RWPE2 (cell line): ENCODE results near the gene SERP2.

Experiments
- ATAC-seq: fragments of 200-7000 bp; cut with Tn5 transposase; 3 replicates; pipeline ENCODE4 v1.9.1; 2021; ENCODE audit warnings: low read depth
- DNase-seq: peaks from one replicate; pipeline ENCODE4 v3.0.0-alpha.2; 2020; ENCODE audit warnings: low spot score
- H3K27ac ChIP-seq: fragments of 450-650 bp; 2 replicates; pipeline ENCODE4 v1.5.1; 2017; ENCODE audit warnings: mild to moderate bottlenecking; ENCODE audit not compliant: poor library complexity, severe bottlenecking
- H3K27me3 ChIP-seq: fragments of 250-450 bp; sonication (Bioruptor Pico); 2 replicates; pipeline ENCODE4 v1.5.1; 2021; ENCODE audit warnings: mild to moderate bottlenecking, moderate library complexity; ENCODE audit not compliant: insufficient read depth, poor library complexity, severe bottlenecking
- H3K36me3 ChIP-seq: fragments of 250-450 bp; sonication (Bioruptor Pico); 2 replicates; pipeline ENCODE4 v1.5.1; 2020; ENCODE audit warnings: low read depth, mild to moderate bottlenecking, moderate library complexity
- H3K4me1 ChIP-seq: fragments of 250-450 bp; sonication (Bioruptor Pico); 2 replicates; pipeline ENCODE4 v1.5.1; 2021; ENCODE audit warnings: mild to moderate bottlenecking, moderate library complexity; ENCODE audit not compliant: insufficient read depth, poor library complexity, severe bottlenecking
- H3K4me3 ChIP-seq: fragments of 250-450 bp; sonication (Bioruptor Pico); 2 replicates; pipeline ENCODE4 v1.5.1; 2021; ENCODE audit warnings: mild to moderate bottlenecking, moderate library complexity; ENCODE audit not compliant: severe bottlenecking
- H3K9me3 ChIP-seq: fragments of 250-450 bp; sonication (Bioruptor Pico); 2 replicates; pipeline ENCODE4 v1.5.1; 2021; ENCODE audit warnings: mild to moderate bottlenecking, moderate library complexity; ENCODE audit not compliant: severe bottlenecking
- TF ChIP-seq, protein P1 (sequence below): fragments of 450-650 bp; IDR thresholded peaks from one replicate; pipeline ENCODE4 v1.5.1; 2017; ENCODE audit warnings: mild to moderate bottlenecking, moderate library complexity; ENCODE audit not compliant: poor library complexity, severe bottlenecking

SERP2 gene

DNA sequence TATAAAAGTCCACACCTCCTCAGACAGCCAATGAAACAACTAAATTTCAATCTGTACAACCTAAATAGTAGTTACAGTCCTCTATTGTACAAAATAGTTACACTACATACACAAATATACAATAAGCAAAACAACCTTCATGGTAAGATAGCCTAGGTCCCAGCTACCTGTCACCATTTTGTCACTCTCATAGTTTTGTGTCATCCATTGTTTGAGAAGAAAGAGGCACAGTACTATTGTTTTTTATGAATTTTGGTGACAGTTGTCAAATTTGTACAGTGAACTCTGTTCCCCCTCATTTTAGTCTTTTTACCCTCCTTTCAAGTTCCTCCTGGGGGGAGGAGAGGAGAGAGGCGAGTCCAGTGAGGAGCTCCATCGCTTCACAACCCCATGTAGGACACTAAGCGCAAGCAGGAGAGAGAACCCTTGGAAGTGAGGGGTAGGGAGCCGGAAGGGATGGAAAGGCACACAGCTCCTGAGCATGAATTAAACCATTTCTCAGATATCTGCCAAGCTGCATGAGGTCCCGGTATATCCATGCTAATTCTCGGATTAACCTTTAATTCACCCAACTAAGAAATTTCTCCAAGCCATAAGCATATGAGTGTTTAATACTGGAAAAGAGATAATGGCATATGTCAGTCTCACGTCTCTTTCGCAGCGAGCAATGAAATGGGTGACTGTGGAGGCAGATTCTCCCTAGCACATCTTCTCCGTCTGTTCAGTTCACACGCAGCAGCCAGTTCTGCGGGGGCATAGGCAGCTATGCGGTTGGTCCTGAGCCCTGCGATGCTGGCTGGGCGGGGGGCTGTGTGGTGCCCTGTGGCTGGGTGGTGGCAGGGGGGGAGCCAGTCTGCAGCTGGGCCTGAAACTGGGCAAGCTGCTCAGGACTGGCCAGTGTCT lies 60.5 kb downstream of the SERP2 start:
- Histone ChIP-seq H3K9me3 (no peaks in the 10 kb centered on the region), H3K36me3 (peaks cover 39% of the 10 kb centered on the region), H3K27ac (peak overlapping the region; percentile 89), H3K4me3 (peak overlapping the region; percentile 87), H3K27me3 (no peaks in the 10 kb centered on the region), H3K4me1 (peaks cover 23% of the 10 kb centered on the region)
- TF ChIP-seq, protein P1, sequence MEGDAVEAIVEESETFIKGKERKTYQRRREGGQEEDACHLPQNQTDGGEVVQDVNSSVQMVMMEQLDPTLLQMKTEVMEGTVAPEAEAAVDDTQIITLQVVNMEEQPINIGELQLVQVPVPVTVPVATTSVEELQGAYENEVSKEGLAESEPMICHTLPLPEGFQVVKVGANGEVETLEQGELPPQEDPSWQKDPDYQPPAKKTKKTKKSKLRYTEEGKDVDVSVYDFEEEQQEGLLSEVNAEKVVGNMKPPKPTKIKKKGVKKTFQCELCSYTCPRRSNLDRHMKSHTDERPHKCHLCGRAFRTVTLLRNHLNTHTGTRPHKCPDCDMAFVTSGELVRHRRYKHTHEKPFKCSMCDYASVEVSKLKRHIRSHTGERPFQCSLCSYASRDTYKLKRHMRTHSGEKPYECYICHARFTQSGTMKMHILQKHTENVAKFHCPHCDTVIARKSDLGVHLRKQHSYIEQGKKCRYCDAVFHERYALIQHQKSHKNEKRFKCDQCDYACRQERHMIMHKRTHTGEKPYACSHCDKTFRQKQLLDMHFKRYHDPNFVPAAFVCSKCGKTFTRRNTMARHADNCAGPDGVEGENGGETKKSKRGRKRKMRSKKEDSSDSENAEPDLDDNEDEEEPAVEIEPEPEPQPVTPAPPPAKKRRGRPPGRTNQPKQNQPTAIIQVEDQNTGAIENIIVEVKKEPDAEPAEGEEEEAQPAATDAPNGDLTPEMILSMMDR = no peak
- DNase-seq (no peak), ATAC-seq (no peak)

DNA sequence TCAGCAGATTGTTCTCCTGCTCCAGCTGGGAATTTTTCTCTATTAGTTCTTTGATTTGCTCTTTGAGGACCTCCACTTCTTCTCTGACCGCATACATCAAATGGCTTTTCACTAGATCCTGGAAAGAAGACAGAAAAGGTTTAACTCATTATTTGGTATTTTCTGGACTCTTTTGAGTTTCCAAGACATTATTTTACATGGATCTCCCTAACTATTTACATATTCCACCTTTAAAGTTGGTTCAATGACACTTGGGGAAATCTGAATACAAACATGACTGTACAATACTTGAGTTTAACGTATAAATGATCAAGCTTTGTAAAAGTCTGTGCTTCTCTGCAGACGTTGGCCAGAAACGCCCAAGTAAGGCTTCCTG lies 61.1 kb downstream of the SERP2 start:
- TF ChIP-seq, protein P1 = no peak
- H3K27ac ChIP-seq = peak overlapping the region; percentile 89
- ATAC-seq (no peak), DNase-seq (no peak)
- peak overlapping the region; percentile 87 for H3K4me3 ChIP-seq
- peaks cover 23% of the 10 kb centered on the region for H3K4me1 ChIP-seq
- H3K27me3 ChIP-seq = no peaks in the 10 kb centered on the region
- peaks cover 39% of the 10 kb centered on the region for H3K36me3 ChIP-seq
- no peaks in the 10 kb centered on the region for H3K9me3 ChIP-seq

DNA sequence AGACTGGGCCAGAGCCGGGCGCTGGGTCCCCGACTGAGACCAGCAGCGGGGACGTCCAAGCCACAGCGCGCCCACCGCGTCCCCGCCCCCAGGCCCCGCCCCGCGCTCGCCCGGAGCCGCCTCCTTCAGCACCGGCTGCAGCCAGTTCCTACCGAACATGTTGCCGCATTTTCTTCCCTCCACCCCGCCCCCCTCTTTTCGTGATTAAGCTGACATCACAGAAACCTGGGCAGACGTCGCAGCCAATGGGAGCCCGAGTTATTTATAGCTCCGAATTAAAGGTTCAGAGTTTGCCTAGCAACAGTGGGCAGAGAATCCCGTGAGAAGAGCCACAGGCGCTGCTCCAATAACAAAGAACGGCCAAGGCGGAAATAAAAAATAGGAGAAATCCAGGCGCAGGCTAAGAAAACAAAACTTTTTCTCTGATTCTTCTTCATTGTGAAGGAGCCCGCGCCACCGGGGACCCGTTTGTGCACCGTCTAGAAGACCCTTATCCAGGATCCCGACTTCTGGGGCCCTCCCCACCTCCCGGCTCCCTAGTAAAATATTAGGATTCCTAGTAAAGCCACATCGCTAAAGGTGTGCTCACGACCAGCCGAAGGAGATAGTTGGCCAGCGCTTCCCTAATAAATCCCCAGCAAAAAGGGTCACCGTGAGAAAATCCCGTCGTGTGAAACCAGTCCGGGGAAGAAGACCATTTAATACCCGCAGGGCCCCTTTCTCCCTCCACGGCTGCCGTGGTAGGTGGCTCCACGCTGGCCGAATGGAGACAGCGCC lies 61.7 kb downstream of the SERP2 start:
- peak; percentile 37 for ATAC-seq
- peak overlapping the region; percentile 89 for H3K27ac ChIP-seq
- TF ChIP-seq, protein P1 = no peak
- H3K4me1 ChIP-seq = peaks cover 23% of the 10 kb centered on the region
- H3K36me3 ChIP-seq = peaks cover 39% of the 10 kb centered on the region
- H3K9me3 ChIP-seq = no peaks in the 10 kb centered on the region
- peak; percentile 96 for DNase-seq
- peak overlapping the region; percentile 87 for H3K4me3 ChIP-seq
- no peaks in the 10 kb centered on the region for H3K27me3 ChIP-seq

DNA sequence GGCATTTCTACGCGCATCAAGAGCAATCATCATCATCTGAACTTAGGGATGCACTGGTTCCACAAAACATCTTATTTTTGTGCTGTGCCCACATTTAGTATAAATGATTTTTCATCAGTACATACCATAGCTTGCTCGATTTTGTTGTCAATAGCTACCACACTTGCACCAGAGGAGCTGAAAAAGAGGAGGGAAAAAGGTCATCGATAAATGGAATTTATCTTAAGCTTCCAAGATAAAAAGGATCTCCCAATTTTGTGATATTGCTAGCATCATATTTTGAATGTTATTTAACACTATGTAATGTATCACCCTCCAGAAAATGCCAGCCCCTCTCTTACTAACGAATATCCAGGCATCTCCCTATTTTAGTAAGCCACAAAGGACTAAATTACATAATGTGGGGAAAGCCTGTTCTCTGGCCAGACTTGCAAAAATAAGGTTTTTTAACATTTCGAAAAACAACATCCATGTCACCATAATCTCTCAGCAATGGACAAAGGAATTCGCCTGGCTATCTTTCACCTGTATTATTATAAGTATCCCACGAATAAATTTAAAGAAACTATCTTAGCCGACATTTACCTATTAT lies 62.4 kb downstream of the SERP2 start:
- Histone ChIP-seq H3K4me3 (peak overlapping the region; percentile 87), H3K27ac (peak overlapping the region; percentile 89), H3K36me3 (peaks cover 39% of the 10 kb centered on the region), H3K27me3 (no peaks in the 10 kb centered on the region), H3K4me1 (peaks cover 23% of the 10 kb centered on the region), H3K9me3 (no peaks in the 10 kb centered on the region)
- TF ChIP-seq, protein P1 = no peak
- ATAC-seq (no peak), DNase-seq (no peak)
